GM21447 (cell line): ENCODE measurements around the gene COQ8B.
"Not testable (repeated sequence)": the region's sequence is repeated elsewhere in the genome, so short reads cannot be mapped to it uniquely, and the experiment has no call there.

ENCODE experiments used
- ATAC-seq: cut with Tn5 transposase; IDR thresholded peaks from one replicate; pipeline ENCODE4 v1.9.1; 2021; ENCODE audit not compliant: unreplicated experiment

The COQ8B gene

GRCh38 chr19:40716482-40717324 is at the start of gene COQ8B, which contains the start of gene ITPKC:
Gene COQ8B, minus strand, starts transcription at chr19:40716886. Its CDS starts 2,254 bp downstream, at chr19:40714632.
Gene ITPKC, plus strand, starts transcription at chr19:40717112. Its CDS starts 24 bp downstream, at chr19:40717136.
- ATAC-seq = peak; percentile 61

- not testable (repeated sequence) for ATAC-seq
Measured at GRCh38 chr19:40766385-40766784, 49.7 kb upstream of the COQ8B start.

DNA sequence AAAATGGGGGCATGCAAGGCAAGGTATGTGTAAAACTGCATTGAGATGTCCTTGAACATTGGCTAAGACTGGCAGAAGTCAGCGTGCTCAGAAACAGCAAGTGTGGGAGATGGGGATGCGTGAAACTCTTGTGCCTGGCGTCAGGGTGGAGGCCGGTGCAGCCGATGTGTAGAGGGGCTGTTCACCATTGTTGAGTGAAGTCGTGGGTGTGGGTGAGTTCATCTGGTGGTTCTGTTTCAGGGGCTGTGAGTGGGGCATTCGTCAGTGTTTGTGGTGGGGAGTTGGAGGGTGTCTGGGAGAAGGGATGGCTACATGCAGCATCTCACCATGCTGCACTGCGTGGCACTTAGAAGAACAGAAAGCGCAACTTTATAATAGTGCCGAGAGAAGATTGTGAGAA is 47.3 kb upstream of the COQ8B start:
- ATAC-seq = no peak

GRCh38 chr19:40763526-40763925 is 46.8 kb upstream of the COQ8B start:
- ATAC-seq = no peak

DNA sequence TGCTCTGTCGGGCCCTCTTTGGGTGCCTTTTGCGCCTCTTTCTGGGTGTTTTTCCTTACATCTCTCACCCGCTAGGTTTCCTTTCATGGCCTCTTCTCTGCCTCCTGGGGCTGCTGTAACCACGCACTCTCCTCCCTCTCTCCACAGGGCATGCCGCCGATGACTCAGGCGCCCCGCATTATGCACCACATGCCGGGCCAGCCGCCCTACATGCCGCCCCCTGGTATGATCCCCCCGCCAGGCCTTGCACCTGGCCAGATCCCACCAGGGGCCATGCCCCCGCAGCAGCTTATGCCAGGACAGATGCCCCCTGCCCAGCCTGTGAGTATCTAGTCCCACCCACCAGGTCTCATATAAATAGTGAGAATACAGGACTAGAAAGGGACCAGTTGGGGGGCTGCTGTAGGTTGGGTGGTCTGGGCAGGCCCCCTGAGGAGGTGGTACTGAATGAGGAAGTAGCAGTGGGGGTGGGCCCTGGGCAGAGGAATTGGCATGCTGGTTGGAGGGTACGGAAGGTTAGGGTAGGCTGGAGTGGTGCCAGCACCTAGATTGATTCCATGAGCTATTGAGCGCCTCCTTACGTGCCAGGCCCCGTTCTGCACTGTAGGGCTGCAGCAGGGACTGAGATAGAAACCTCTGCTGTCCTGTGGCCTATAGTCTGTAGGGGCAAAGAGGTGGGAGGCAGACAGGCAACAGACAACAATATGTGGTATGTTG is 46.2 kb upstream of the COQ8B start:
- ATAC-seq = no peak

- no peak for ATAC-seq
Measured at GRCh38 chr19:40759352-40759751, 42.7 kb upstream of the COQ8B start.

GRCh38 chr19:40758491-40758890 is 41.8 kb upstream of the COQ8B start:
- ATAC-seq = no peak

- ATAC-seq = no peak
Measured at GRCh38 chr19:40756502-40757110, 39.9 kb upstream of the COQ8B start.

- no peak for ATAC-seq
Measured at GRCh38 chr19:40755791-40756190, 39.1 kb upstream of the COQ8B start.

DNA sequence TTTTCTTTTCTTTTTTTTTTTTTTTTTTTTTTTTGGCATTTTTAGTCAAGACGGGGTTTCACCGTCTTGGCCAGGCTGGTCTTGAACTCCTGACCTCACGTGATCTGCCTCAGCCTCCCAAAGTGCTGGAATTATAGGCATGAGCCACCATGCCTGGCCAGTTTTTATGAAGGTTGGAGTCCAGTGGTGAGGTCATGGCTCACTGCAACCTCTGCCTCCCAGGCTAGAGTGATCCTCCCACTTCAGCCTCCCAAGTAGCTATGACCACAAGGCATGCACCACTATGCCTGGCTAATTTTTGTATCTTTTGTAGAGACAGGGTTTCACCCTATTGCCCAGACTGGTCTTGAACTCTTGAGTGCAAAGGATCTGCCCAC is 38.5 kb upstream of the COQ8B start:
- no peak for ATAC-seq

DNA sequence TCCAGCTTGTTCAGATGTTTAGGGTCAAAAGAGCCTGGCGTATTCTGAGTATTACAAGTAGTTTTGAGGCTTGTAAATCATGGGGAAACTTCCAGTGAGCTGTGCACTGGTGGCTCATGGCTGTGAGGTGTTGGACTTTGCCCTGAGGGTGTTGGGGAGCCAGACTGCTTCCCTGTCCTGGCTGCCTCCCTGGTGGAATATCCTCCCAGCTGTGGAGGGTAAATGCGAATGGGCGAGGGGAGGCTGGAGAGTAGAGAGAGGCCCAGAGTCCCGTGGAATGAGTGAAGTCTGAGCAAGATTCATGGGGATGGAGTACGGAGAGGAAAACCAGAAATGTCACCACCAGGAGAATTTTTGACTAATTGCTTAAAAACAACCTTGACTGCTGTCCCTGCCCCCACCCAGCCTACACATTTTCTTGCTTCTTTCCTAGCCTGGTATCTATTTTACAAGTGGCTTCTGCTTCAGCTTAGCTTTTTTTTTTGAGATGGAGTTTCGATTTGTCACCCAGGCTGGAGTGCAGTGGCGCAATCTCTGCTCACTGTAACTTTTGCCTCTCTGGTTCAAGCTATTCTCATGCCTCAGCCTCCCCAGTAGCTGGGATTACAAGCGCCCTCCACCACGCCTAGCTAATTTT is 38.0 kb upstream of the COQ8B start:
- no peak for ATAC-seq

- ATAC-seq = no peak
Measured at GRCh38 chr19:40752257-40752781, 35.6 kb upstream of the COQ8B start.

GRCh38 chr19:40750874-40751537 is 34.3 kb upstream of the COQ8B start, which contains the start of gene SNRPA:
Gene SNRPA, plus strand, starts transcription at chr19:40751203. Its CDS starts 206 bp downstream, at chr19:40751409.
- peak; percentile 64 for ATAC-seq

GRCh38 chr19:40750058-40750873 is 33.6 kb upstream of the COQ8B start, which contains the start of gene ACTMAP:
Gene ACTMAP, minus strand, starts transcription at chr19:40750477. Its CDS starts 674 bp downstream, at chr19:40749803.
- peak; percentile 83 for ATAC-seq

- no peak for ATAC-seq
Measured at GRCh38 chr19:40747536-40747935, 30.9 kb upstream of the COQ8B start.

GRCh38 chr19:40745402-40745780 is 28.7 kb upstream of the COQ8B start:
- ATAC-seq = no peak

- ATAC-seq = no peak
Measured at GRCh38 chr19:40744554-40745401, 28.1 kb upstream of the COQ8B start.

GRCh38 chr19:40743926-40744325 is 27.2 kb upstream of the COQ8B start:
- ATAC-seq = no peak
